Measurements from ENCODE around the gene RTF2. TPM values are rescaled to one million over a fixed set of nuclear protein-coding genes. Genes with fewer than 3 reads are reported as not detected.

The RTF2 gene
- total RNA-seq, 1 experiment from 2014 or later, result 80.0 TPM

DNA sequence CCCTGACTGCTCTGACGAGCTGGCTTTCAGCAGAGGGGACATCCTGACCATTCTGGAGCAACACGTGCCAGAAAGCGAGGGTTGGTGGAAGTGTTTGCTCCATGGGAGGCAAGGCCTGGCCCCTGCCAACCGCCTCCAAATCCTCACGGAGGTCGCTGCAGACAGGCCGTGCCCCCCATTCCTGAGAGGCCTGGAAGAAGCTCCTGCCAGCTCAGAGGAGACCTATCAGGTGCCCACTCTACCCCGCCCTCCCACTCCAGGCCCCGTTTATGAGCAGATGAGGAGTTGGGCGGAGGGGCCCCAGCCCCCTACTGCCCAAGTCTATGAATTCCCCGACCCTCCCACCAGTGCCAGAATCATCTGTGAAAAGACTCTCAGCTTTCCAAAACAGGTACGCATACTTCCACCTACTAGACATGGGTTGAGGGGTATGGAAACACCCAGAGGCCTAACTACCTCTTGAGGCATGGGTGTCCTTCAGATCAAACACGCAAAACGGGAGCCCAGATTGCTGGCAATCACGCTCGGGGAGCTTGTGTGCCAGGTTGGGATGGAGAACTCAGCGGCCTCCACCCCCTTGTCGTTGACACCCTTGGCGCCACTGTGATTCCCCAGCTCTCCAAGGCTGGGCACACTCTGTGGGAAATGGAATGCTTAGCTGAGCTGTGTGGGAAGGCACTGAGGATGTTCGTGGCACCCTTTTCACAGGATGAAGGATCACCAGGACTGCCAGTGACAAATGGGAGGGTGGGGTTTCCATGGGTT is 31.0 kb upstream of the RTF2 start:
- no peak for DNase-seq (ENCODE audit: extremely low read depth, low read depth)

DNA sequence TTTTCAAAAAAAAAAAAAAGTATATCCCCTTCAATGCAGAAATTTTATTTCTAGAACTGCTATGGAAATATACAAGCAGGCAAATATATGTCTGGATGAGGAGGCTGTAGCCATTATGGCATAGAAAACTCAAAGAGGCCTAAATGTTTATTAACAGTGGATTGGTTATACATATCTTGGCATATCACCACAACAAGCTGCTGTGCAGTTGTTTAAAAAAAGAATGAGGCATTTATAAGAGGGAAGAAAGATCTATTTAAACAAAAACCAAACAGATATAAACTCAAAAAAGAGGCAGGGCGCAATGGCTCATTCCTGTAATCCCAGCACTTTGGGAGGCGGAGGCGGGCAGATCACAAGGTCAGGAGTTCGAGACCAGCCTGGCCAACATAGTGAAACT is 30.1 kb upstream of the RTF2 start:
- DNase-seq (ENCODE audit: extremely low read depth, low read depth), result no peak

DNA sequence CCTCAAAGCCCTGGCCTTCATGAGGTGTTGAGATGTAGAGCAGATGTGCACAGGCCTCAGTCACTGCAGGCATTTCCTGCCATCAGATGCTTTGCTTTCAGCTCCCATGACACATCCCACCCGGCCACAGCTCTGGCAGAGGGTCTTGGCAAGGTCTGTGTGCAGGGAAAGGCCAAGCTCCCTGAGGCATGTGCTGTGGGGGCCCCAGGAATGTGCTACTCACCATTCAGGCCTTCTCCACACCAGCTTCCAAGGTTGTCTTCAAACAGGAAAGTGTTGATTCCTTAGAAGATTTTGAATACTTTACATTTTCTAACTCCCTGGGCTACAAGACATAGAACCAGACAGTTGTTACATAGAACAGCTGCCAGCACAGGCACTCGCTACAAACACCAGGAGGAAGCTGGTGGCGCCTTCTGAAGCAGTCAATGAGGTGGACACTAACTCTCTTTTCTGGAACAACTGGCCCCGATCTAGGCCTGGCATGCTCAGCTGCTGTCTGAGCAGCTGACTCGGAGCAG is 28.6 kb upstream of the RTF2 start:
- no peak for DNase-seq (ENCODE audit: extremely low read depth, low read depth)

DNA sequence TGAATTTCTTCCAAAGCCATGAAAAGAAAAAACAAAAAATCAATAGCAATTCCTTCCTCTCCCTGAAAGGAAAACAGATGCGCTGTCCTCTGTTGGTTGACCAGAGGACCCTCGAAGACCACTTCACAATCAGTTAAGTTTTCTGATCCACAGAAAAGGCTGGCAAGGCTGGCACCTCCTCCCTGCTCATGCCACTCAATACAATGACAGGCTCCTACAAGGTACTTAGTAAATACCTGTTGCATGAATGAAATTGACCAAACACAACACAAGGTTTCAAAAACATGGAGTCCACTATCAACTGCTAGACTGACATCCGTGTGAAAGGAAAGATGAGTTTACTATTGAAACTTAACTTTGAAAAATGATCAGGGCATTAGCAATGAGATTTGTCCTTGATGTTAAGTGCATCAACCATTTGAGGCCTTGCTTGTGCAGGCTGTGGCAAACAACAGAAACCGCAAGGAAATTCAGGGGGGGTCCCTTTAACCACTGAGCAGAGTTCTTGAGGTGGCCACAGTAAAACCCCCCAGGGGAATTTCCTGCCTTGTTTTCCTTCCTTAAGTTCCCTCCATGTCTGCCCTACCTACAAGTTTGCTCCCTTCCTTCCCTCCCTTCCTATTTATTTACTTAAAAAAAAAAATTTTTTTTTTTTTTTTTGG is 27.9 kb upstream of the RTF2 start:
- DNase-seq (ENCODE audit: extremely low read depth, low read depth), result no peak

DNA sequence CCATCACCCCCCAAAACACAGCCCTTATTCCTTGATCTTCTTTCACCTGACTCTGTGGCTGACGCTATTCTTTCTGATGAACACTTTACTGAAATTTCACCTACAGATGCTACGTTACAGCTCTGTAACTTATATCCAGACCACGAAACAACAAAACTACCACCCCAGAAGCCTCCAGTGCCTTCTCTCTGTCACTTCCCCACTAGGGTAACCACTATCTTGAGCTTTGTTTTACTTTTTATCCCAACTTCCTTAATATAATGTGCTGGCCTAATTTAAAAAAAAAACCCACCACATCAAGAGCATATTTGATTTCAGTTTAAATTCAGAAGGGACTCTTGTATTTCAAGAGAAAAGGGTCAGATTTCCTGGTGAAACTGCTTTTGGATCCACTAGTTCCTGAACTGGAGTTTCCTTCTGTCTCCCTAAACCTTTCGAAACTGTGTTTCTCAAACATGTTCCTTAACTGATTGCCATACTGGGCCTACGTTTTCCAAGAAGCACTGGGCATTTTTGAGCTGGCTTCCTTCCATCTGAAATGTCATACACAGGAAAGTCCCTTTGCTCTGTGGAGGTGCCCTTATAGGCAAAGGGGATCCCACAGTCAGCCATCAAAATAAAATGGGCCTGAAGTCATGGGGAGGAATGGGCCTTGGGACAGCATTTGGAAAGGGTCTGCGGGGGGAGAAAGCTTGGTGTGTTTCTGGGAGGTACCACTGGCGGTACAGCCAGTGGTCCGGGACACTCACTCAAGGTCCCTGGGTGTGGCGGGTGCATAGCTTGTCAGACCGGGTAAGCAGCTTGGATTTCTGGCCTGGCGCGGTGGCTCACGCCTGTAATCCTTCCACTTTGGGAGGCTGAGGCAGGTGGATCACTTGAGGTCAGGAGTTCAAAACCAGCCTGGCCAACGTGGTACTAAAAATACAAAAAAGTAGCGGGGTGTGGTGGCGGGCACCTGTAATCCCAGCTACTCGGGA is 25.8 kb upstream of the RTF2 start:
- no peak for DNase-seq (ENCODE audit: extremely low read depth, low read depth)

DNA sequence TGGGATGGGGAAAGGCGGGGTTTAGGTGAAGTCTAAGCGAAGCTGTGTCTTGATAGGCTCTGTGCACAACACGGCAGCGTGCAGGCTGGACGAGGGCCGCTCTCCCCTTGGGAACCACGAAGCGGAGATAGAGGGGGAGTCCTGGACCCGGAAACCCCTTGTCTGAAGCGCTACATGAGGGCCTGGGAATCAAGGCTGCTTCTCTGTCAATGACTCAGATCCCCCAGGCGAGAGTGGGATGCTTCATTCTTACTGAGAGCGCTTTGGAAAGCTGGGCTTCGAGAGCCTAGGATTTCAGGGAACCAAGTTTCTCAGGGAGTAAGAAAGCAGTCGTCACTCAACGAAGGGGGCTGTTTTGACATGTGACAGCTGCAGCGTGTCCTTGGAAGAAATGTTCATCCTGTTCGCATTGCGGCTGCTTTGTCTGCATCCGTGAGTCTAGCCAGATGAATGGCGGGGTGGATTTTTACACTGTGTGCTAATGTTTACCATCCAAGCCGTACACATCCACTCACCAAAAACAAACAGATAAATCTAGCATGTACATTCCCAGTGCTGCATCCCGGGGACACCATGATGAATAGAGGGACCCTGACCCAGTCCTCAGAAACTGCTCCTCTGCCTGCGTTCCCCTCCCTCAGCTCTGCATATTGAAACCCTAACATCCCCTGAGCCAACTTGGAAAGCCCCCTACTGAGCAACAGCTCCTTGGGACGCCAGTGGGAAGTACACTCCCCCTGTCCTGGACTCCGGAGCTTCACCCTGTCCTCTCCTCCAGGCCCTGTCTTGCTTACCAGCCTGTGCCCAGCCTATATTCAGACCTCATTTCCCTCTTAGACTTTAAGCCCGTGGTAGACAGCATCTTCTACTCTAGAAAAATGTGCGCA is 24.5 kb upstream of the RTF2 start:
- no peak for DNase-seq (ENCODE audit: extremely low read depth, low read depth)

DNA sequence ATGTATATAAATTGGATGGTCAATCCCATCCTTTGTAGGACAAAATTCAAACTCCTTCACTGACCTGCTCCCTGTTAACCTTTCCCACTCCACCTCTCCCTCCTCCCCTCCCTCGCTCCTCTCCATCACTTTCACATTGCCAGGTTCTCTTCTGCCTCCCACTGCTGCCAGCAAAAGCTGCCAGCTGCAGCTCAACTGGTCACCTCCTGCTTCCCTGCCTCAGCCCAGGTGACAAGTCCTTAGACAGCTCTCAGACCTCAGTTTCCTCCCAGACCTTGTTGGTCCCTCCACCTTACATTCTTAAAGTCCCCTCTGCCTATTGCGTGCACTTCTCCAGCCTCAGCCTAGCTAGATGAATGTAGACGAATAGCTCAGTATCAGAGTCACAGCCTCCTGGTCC is 23.3 kb upstream of the RTF2 start:
- DNase-seq (ENCODE audit: extremely low read depth, low read depth), result no peak

DNA sequence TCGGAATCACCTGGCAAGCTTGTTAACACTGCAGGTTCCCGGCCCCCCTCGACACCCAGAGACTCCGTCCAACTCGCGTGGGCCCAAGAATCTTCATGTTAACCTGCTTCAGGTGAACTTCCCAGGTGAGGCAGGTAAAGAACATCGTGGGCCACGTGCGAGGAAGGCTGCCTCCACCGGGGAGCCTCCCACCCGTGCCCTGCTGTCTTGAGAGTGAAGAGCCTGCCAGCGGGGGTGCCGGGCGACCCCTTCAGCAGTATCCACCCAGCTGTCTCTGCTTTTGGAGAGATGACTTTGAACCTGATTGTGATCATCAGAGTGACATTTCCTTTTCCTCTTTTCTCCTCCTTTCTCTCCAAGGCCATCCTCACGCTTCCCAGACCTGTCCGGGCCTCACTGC is 22.9 kb upstream of the RTF2 start:
- DNase-seq (ENCODE audit: extremely low read depth, low read depth), result no peak

DNA sequence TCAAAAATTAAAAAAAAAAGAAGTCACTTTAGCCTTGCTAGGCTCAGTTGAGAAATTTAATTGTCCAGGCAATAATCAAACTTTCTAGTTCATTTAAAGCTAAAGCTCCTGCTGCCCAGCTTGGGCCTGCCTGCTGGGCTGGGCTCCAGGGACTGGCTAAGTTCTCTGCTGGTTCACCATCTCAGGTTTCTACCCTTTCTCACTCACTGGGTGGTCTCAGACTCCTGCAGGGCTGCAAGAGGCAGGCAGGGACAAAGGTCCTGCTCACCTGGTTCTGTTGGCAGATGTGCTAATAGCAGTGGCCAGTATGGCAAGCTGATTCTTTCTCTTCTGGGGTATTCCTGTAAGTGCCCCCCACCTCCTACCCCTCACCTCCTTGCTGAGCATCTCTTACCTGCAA is 21.2 kb upstream of the RTF2 start:
- DNase-seq (ENCODE audit: extremely low read depth, low read depth), result no peak

DNA sequence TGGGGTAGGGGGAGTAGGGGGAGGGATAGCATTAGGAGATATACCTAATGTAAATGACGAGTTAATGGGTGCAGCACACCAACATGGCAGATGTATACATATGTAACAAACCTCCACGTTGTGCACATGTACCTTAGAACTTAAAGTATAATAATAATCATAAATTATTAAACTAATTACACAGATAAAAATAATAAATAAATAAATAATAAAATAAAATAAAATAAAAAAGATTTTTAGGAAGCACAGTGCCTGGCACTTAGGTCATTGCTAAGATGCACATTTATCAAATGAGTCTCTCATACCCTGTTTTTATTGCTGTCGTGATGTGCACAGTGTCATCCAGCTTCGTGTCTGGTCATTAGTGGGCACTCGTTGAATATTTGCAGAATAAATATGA is 19.0 kb upstream of the RTF2 start:
- DNase-seq (ENCODE audit: extremely low read depth, low read depth), result no peak

DNA sequence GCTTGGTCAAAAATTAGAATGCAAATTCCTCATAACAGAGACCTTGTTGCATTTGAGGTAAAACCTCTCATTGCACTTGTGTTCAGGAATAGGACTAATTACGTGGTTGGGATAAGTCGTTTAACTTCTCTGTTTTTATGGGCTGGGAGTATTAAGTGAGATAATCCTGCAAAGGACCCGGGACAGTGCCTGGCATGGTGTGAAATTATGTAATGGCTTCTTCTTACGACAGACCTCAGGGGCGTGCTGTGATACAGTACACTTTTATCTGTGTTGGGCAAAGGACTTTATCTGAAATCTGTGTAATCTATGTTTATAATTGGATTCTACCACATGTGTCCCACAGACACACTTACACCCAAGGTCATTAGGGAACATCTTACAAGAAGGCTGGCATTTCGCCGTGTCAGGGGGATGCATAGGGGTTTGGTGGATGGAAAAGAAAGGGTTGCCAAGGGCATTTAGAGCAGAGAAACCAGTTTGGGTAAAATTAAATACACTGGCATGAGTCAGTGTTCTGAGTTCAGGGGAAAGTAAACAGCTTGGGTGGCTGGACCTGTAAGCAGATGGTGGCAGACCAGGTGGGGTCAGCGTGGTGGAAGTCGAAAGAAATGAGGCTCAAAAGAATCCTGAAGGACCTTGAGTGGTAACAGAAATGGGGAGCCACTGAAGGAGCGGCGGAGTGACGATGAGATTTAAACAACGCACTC is 17.2 kb upstream of the RTF2 start:
- DNase-seq (ENCODE audit: extremely low read depth, low read depth), result no peak

DNA sequence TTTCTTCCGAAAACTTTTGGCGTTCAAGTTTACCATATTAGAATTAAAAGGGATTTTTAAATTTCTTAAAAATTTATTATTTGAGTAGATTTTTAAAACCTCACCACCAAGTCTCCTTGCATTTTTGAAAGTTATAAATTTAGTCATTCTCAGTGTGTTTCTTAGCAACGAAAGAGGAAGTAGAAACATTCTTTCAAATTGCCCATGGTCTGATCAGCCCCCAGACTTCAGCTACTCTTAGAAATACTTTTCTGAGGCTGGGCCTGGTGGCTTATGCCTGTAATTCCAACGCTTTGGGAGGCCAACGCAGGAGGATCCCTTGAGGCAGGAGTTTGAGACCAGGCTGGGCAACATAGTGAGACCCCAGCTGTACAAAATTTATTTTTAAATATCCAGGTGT is 15.1 kb upstream of the RTF2 start:
- DNase-seq (ENCODE audit: extremely low read depth, low read depth), result no peak

DNA sequence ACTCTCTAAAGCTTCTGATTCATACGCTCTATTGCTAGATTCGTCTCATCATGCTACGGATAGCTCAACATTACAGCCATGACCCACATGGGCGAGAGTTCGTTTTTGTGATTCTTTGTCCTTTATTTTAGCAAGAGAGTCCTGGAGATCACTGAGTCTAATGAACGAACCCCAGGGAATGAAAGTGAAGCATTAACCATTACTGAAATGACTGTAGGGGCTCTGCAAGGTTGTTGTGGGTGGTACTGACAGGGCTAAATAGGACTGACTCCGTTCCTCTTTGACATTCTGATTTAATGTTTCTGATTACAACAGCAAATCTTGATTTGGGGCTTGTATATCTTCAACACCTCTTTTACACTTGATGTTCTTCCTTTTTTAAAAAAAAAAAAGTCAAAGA is 13.7 kb upstream of the RTF2 start:
- no peak for DNase-seq (ENCODE audit: extremely low read depth, low read depth)

DNA sequence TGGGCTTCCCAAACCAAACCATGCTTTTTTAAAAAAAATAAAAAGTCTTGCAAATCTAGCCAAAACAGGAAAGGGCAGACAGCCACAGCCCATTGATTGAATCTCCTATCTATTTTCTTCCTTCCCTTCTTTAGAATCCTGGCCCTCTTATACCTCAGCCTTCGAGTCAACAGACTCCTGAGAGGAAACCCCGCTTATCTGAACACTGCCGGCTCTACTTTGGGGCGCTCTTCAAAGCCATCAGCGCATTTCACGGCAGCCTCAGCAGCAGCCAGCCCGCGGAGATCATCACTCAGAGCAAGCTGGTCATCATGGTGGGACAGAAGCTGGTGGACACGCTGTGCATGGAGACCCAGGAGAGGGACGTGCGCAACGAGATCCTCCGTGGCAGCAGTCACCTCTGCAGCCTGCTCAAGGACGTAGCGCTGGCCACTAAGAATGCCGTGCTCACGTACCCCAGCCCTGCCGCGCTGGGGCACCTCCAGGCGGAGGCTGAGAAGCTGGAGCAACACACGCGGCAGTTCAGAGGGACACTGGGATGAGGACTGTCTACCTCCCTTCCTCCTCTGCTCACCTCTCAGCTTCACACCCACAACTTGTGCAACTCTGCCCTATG is 10.1 kb upstream of the RTF2 start:
- no peak for DNase-seq (ENCODE audit: extremely low read depth, low read depth)

DNA sequence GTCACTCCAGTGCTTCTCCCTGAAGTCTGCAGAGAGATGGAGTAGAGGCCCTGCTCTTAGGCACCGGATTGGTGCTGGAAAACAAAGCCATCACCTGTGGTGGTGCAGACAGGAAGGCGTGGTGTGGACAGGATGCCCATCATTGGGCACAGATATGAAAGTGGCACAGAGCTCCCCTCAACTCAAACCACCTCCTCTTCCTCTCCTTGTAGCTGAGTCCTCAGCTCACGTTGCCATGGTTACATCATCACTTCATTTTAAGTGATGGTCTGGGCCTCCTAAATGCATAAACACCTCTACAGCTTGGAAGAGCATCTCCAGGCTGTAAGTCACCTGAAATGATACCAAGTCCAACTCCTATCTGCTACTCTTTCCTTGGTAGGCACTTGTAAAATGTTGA is 8.0 kb upstream of the RTF2 start:
- DNase-seq (ENCODE audit: extremely low read depth, low read depth), result no peak

DNA sequence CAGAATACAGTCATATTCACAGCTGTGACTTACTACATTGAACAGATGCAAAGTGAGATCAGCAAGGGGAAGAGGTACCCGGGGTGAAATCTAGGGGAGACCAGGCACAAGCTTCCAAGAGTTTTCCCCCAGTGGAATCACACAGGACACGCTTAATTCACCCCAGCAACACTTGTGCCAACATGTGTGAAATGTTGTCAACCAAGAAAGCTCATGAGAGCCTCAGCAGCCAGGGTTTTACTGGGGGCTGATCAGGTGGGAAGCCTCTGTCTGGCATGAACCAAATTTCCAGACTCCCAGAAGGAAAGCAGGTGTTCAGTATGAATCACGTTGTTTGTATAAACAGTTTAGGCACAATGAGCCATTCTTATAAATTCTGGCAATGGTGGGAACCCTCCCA is 6.9 kb upstream of the RTF2 start:
- no peak for DNase-seq (ENCODE audit: extremely low read depth, low read depth)

DNA sequence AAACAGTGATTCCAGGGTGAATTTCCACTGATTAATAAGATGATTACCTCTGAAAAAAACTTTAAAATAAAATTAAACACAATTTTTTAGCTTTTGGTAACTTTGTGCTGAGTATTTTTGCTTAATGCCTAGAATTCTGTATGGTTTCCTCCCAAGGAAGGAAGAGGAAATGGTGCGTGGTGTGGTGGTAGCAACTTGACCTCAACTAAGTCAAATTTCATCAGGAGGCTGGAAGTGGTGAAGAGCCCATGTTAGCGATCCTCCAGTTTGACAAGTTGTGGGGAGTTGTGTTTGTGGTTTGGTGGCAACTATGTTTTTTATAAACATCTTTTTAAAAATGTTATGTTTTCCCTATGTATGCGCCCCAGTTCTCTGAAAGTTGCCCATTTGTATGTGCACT is 5.0 kb upstream of the RTF2 start:
- no peak for DNase-seq (ENCODE audit: extremely low read depth, low read depth)

DNA sequence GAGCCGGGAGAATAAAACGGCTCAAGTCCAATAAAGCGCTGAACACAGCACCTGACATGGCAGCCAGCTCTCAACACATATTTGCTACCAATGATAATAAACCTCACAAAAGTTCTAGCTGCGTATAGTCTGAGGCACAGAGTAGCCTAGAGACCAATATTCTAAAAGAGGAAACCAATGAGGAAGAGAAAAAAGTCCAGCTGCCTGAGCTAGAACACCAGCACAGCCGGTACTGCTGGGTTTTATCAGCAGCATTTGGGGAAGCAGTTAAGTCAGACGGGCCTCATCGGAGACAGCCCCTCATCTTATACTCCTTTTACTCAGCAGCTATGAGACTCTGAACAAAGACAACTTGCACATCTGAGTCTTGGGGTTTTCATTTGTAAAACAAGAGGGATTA is 2.4 kb upstream of the RTF2 start:
- no peak for DNase-seq (ENCODE audit: extremely low read depth, low read depth)

DNA sequence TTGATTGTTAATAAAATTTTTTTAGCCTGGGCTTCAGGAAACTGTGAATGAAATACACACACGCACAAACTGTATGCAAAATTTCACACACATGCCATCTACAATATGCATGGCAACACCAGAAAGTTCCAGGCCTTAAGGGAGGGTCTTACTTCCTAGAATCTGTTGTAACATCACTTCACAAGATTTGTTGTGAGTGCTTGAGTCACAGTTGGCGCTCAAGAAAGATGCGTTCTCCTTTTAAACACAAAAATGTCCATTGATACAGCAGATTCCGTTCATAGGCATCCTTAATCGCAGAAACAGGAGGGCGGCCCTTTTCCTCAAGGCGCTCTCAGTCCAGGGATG is 485 bp upstream of the RTF2 start:
- no peak for DNase-seq (ENCODE audit: extremely low read depth, low read depth)
